Activated CD8-positive, alpha-beta memory T cell treated with anti-CD3 and anti-CD28 coated beads, Interleukin-2, amount 50 U/mL, for 24 hours (primary cell): ENCODE data around the gene LAPTM5.

Experiments
- DNase-seq: peaks from one replicate; pipeline ENCODE4 v3.0.0-alpha.2; 2020; ENCODE audit errors: extremely low read depth

Gene LAPTM5

GRCh38 chr1:30744060-30744756 lies 13.4 kb downstream of the LAPTM5 start:
- no peak for DNase-seq

DNA sequence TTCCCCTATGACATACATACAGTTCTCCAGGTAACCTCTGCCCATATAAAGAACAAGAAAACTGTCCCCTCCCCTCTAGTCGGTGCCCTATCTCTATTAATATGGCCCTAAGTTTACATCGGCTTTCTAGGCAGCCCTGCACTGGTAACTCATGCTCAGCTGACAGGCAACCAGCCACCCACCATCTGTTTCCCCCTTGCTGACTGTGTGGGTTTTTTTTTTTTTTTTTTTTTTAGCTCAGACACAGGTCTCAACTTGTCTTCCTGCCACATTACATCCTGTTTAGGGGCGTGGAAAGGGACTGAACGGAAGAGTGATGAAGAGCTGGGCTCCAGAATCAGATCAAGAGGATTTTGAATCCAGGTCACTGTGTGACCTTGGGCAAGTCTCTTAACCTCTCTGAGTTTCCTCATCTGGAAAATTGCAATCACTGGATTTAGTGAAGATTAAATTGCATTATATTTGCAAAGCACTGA lies 14.0 kb downstream of the LAPTM5 start:
- DNase-seq, result no peak

- DNase-seq, result no peak
Observed at GRCh38 chr1:30742963-30743559, 14.5 kb downstream of the LAPTM5 start.

- DNase-seq, result no peak
Observed at GRCh38 chr1:30742300-30742962, 15.1 kb downstream of the LAPTM5 start.

DNA sequence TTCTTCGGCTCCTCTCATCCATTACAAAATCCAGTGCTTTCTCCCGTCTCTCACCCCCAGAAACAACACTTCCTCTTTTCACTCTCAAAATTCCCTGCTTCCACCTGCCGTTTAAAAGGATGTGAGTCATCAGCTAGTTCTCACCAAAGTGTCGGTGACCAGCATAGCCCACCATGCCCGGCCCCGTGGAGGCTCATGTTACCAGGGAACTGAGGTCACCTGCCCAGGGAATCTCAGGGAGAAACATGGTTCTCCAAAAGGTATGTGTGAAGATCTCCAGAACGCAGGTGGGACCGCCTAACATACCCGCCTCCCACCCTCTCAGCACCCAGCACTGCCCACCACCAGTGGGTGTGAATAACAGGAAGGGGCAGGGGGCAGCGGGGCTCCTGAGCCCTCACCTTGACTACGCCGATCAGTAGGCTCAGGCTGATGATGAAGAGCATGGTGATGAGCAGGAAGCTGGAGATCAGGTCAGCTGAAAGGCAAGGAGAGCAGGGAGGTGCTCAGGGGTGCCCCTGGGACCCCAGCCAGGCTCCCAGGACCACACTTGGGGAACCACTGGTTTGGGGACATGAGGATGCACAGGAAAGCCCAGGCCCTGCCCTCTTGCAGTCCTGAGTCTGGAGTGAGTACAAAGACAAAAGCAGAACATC lies 16.2 kb downstream of the LAPTM5 start:
- DNase-seq, result no peak

DNA sequence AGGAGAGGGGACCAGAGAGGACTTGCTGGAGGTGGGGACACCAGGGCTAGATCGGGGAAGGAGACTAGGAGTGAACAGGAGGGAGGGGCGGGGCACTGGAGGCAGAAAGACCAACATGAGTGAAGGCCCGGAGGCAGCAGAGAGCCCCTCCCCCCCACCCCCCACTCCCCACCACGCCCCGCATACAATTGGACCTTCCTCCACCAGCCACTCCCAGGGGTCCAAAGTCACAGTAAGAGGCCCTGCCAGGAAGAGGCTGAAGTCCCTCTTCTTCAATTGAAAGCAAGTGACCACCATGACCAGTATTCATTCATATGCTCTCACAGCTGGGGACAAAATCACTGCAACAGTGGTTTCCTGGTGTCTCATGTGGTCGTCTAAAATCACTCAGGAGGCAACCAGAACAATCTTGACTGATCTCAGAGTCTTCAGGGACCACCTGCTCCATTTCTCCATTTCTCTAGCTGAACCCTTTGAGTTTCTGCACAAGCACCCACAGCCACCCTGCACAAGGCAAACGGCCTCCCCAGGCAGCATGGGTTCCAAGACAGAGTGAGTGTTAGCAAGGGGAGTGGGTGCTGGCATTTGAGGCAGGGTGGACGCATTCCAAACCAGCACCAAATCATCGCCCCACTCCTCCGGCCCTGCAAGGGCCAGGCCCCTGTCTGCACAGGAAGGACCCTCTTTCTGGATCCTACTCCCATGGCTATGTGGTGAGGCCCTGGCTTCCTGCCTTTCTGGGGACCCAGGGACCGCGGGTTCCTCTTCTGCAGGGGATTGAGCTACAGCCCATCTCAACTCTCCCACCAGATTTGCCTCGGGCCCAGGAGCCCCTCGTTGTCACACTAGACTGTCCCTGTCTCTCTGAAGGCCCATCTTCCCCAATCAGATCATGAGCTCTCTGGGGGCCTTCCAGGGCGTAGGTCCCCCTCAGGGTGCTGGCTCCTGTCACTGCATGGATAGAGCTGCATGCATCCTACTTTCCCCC lies 17.0 kb downstream of the LAPTM5 start:
- no peak for DNase-seq

DNA sequence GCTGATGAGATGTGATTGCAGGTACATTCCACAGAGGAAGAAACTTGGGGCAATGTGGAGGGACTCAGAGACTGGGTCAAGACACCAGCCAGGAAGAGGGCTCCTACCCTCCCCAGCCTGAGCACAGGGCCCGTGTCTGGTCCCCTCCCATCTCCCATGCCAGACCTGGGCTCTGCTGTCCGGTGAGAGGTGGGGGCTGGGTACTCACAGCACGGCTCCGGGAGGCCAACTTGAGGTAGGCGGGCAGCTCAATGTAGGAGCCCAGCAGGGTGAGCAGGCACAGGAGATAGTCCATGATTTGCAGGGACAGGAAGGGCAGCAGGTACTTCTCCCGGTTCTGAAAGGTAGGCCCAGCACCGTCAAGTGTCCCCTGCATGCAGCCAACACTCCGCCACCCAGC lies 18.0 kb downstream of the LAPTM5 start:
- DNase-seq, result no peak

- DNase-seq, result no peak
Observed at GRCh38 chr1:30738715-30739559, 18.6 kb downstream of the LAPTM5 start.

- DNase-seq, result no peak
Observed at GRCh38 chr1:30738040-30738714, 19.4 kb downstream of the LAPTM5 start.

GRCh38 chr1:30737357-30738039 lies 20.1 kb downstream of the LAPTM5 start:
- no peak for DNase-seq

DNA sequence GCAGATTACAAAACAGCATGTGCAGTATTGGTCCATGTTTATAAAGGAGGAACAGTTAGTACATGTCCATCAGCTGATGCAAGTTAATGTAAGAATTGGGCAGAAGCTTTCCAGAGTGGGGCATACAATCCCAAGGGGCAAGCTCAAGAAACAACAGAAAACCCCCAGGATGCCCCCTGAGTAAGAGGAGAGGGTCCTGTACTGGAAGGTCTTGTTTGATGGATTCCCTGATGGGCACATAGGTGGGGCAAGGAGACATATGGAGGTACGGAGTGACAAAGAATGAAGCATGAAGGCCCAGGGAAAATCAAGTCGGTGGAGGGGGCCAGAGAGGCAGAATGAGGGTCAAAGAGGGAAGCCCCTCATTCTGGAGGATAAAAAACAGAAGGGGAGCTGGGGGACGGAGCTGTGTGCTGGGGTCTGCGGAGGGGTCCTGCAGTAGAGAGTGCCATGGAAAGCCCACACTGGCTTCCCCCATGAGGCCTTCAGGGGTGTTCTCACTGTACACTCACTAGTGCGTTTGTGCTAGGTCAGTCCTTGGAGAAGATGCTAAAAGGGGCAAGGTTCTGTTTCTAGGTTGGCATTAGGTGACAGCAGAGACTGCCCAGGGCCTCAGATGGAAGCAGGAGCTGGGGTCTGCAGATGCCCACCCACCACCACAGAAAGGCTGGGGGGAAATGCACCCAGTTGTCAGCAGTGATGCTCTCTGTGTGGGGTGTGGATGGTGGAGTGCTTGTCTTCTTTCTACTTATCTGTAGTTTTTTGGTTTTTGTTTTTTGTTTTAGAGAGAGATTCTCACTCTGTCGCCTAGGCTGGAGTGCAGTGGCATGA lies 21.7 kb downstream of the LAPTM5 start:
- DNase-seq, result no peak

GRCh38 chr1:30735124-30735523 lies 22.4 kb downstream of the LAPTM5 start:
- DNase-seq, result no peak

DNA sequence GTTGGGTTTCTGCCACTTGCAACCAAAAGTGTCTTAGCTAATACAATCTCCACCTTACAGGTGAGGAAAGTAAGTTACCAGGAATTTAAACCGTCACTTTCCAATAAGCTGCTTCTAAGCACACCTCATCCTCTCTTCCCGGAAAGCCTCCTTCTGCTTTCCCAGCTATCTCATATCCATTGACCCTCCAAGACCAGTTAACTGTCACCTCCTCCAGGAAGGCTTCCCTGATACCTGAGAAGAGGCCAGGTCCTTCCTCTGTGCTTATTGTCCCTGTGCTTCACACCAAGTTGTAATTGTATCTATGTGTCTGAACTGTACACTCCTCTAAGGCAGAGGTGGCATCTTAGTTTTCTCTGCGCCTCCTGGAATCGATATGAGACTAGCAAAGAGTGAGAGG lies 23.0 kb downstream of the LAPTM5 start:
- DNase-seq, result no peak

DNA sequence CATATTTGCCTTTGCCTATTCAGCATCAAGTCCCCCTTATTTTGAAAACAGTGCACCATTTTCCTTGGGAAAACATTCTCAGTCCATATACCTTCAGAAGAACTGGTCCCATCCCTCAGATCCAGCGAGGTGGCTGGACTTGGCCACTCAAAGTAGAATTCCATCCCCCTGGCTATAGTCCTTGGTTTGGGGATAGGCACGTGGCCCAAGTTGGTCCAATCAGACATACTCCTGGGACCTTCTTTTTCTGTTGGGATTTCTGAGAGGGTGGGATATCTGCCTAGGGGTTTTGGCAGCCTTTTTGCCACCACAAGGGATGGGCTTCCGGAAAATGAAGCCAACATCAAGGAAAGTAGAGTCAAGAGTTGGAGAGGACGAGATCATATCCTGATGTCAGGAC lies 23.5 kb downstream of the LAPTM5 start:
- DNase-seq, result no peak

- no peak for DNase-seq
Observed at GRCh38 chr1:30733493-30733892, 24.1 kb downstream of the LAPTM5 start.

DNA sequence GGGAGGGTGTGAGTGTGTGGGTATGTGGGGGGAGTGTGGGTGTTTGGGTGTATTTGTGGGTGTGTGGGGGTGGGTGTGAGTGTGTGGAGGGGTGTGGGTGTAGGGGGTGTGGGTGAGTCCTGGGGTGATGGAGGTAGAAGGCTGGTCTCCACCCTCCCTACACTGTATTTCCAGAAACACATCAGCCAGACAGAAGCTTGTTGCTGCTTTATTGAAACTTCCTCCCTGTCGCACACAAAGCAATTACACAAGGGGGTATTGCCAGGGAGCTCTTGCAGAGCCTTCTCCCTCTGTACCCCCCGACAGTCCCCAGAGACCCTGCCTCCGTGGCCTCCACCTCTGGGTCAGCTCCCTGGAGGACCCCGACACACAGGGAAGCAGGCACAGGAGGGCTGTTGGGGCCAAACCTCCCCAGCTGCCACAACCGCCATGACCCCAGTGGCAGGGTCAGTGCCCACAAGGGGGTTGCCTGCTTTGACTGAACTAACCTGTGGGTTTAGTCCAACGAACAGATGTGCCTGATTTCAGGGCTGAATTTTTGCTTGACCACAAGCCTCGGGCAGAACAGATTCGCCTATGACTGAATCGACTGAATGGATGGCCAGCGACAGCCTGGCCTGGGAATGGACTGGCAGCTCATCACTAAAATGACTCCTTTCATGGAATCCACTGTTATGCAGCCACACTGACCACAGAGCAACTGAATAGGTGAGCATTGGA lies 25.1 kb downstream of the LAPTM5 start:
- no peak for DNase-seq

- DNase-seq, result no peak
Observed at GRCh38 chr1:30731806-30732276, 25.7 kb downstream of the LAPTM5 start.
